ENCODE data around the gene SLC7A7. TPM values are rescaled to one million over a fixed set of nuclear protein-coding genes. Genes with fewer than 3 reads are reported as not detected.

The SLC7A7 gene
- total and polyA plus RNA-seq, 2 of the 13 experiments (the other 11 are each of a cell fraction or from before 2014, with no cell fraction given) = 0.13 to 0.63 TPM

GRCh38 chr14:22821193-22822015, 6.2 kb upstream of the SLC7A7 start (continued):
- TF ChIP-seq ZBTB40 (IDR thresholded peaks at IDR 0.05) = no peak
- peak; percentile 90 for TF ChIP-seq ZBTB40 (CRISPR knock-in tag; IDR thresholded peaks at IDR 0.05)
- no peak for TF ChIP-seq HOXA7 (CRISPR knock-in tag; IDR thresholded peaks at IDR 0.05)
- peak; percentile 80; the same call in 1 of the 2 replicates for TF ChIP-seq ZBTB20 (CRISPR knock-in tag; IDR thresholded peaks at IDR 0.05; ENCODE audit: borderline replicate concordance, low read depth)
- 0 out of 2 replicates have a peak, but pooled peaks have one; percentile 84 for TF ChIP-seq CSRNP1 (CRISPR knock-in tag; IDR thresholded peaks at IDR 0.05)
- TF ChIP-seq SNAPC4 (CRISPR knock-in tag; IDR thresholded peaks at IDR 0.05) = no peak
- TF ChIP-seq PRMT3 (CRISPR knock-in tag; IDR thresholded peaks at IDR 0.05; ENCODE audit: borderline replicate concordance, low read depth) = no peak
- TF ChIP-seq ZUFSP (CRISPR knock-in tag; IDR thresholded peaks at IDR 0.05; ENCODE audit: borderline replicate concordance) = no peak; the same call in 1 of the 2 replicates
- no peak for TF ChIP-seq RBM22 (optimal IDR thresholded peaks at IDR 0.05; ENCODE audit: low read length)

All from HepG2 (cell line).